GM10266 (cell line): ENCODE results near the gene SULT1A1.

Source experiments
- DNase-seq: peaks from one replicate; pipeline ENCODE4 v3.0.0; 2012; ENCODE audit errors: extremely low spot score
- TF ChIP-seq, protein P1 (sequence below): IDR thresholded peaks from 2 replicates; pipeline ENCODE4 v1.5.1; 2012; ENCODE audit warnings: mild to moderate bottlenecking, low read depth; ENCODE audit not compliant: control insufficient read depth, insufficient read depth; ENCODE audit errors: missing control alignments

Gene SULT1A1

GRCh38 chr16:28575446-28576109 is 34.3 kb downstream of the SULT1A1 start:
- DNase-seq: no peak
- TF ChIP-seq, protein P1, sequence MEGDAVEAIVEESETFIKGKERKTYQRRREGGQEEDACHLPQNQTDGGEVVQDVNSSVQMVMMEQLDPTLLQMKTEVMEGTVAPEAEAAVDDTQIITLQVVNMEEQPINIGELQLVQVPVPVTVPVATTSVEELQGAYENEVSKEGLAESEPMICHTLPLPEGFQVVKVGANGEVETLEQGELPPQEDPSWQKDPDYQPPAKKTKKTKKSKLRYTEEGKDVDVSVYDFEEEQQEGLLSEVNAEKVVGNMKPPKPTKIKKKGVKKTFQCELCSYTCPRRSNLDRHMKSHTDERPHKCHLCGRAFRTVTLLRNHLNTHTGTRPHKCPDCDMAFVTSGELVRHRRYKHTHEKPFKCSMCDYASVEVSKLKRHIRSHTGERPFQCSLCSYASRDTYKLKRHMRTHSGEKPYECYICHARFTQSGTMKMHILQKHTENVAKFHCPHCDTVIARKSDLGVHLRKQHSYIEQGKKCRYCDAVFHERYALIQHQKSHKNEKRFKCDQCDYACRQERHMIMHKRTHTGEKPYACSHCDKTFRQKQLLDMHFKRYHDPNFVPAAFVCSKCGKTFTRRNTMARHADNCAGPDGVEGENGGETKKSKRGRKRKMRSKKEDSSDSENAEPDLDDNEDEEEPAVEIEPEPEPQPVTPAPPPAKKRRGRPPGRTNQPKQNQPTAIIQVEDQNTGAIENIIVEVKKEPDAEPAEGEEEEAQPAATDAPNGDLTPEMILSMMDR: no peak

- TF ChIP-seq, protein P1: no peak
- DNase-seq: no peak
Measured at GRCh38 chr16:28574925-28575324, 34.9 kb downstream of the SULT1A1 start.

- TF ChIP-seq, protein P1: no peak
- no peak for DNase-seq
Measured at GRCh38 chr16:28573738-28574718, 35.8 kb downstream of the SULT1A1 start.

GRCh38 chr16:28572696-28573510 is 36.9 kb downstream of the SULT1A1 start:
- TF ChIP-seq, protein P1: no peak
- no peak for DNase-seq

DNA sequence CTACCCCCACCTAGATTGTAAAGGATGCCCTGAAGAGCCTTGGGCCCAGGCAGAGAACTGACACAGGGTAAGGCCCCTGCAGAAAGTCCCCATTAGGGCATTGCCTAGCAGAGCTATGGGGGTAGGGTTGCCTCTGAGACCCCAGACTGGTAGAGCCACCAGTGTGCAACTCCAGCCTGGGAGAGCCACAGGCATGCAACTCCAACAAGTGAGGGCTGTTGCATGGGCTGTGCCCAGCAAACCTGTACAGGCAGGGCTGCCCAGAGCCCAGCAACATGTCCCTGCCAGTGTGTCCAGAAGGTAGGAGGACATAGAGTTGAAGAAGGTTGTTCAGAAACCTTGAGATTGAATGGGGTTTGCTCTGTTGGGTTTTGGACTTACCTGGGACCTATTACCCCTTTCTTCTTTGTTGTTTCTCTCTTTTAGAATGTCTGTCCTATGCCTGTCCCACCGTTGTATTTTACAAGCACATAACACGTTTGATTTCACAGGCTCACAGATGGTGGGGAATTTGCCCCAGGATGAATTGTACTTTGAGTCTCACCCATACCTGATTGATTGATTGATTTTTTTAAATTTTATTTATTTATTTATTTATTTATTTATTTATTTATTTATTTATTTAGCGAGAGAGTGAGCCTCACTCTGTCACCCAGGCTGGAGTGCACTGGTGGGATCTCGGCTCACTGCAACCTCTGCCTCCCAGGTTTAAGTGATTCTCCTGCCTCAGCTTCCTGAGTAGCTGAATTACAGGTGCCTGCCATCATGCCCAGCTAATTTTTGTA is 39.7 kb downstream of the SULT1A1 start:
- TF ChIP-seq, protein P1: no peak

GRCh38 chr16:28569021-28569420 is 40.8 kb downstream of the SULT1A1 start:
- no peak for DNase-seq
- TF ChIP-seq, protein P1: no peak

More for the DNA sequence above, 39.7 kb downstream of the SULT1A1 start:
- DNase-seq: no peak
